Measurements from ENCODE around the gene ARID1A.

The ARID1A gene

DNA sequence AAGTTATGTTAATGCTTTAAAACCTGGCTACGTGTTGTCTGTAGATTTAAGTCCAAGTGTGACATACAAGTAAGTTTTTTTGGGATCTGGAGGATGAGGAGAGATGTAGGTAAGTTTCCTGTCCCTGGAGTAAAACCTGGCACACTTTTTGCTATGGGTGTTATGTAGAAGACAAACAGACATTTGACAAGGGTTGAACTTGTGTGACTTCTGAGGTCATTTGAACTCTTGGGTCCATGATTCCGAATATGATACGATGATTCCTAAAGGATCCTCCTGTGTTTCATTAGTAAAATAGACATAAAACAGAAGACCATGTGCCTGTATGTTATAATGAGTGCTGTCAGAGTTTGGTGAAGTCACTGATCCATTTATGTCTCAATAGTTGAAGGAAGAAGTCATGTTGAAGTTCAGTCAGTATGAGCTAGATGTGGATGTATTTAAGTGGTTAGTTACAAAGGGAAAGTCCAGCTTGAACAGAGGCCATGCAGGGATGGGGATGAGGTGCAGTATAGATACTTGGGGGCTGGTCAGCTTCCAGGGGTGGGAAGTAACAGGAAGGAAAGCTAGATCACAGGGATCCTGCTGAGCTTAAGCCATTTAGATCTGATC is 44.3 kb downstream of the ARID1A start:
- Histone ChIP-seq H3K79me2 (ENCODE audit: low read length) (peaks cover 69% of the 10 kb centered on the region), H3K9ac (ENCODE audit: low read length) (no peak overlapping the region), H3K36me3 (replicated peaks; ENCODE audit: low read depth, low read length) (peaks cover 32% of the 10 kb centered on the region), H3K4me2 (ENCODE audit: low read length) (no peak overlapping the region), H3K9me3 (ENCODE audit: insufficient read depth, low read length) (no peaks in the 10 kb centered on the region), H4K20me1 (ENCODE audit: insufficient read depth, low read length) (peaks cover 17% of the 10 kb centered on the region), H3K4me3 (ENCODE audit: low read length) (no peak overlapping the region), H3K27ac (ENCODE audit: low read length) (no peak overlapping the region), H3K4me1 (ENCODE audit: low read length) (peaks cover 22% of the 10 kb centered on the region), H2AFZ (ENCODE audit: low read depth, low read length) (no peak overlapping the region), H3K27me3 (ENCODE audit: low read depth, low read length) (no peaks in the 10 kb centered on the region)
- TF ChIP-seq EZH2phosphoT487 (IDR thresholded peaks at IDR 0.05; ENCODE audit: low read depth) = no peak
- TF ChIP-seq, protein P1, sequence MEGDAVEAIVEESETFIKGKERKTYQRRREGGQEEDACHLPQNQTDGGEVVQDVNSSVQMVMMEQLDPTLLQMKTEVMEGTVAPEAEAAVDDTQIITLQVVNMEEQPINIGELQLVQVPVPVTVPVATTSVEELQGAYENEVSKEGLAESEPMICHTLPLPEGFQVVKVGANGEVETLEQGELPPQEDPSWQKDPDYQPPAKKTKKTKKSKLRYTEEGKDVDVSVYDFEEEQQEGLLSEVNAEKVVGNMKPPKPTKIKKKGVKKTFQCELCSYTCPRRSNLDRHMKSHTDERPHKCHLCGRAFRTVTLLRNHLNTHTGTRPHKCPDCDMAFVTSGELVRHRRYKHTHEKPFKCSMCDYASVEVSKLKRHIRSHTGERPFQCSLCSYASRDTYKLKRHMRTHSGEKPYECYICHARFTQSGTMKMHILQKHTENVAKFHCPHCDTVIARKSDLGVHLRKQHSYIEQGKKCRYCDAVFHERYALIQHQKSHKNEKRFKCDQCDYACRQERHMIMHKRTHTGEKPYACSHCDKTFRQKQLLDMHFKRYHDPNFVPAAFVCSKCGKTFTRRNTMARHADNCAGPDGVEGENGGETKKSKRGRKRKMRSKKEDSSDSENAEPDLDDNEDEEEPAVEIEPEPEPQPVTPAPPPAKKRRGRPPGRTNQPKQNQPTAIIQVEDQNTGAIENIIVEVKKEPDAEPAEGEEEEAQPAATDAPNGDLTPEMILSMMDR (IDR thresholded peaks at IDR 0.05; ENCODE audit: low read depth, low read length) = no peak

DNA sequence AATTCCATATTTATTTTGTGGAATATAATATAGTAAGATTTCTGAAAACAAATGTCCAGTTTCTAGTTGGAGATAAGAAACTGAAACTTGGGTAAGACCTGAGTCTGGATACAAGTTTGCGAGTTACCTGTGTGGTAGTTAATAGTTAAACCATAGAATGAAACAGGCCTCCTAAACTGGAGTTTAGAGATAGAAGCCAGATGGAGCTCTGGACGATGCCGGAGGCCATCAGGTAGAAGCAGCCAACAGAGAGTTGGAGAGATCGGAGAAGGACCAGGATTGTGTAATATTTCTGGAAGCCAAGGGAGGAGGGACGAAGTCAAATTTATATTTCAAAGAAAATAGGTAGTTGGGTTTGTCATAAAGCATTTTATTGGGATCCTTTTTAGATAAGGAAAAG is 45.1 kb downstream of the ARID1A start:
- H3K79me2 ChIP-seq (ENCODE audit: low read length) = peaks cover 70% of the 10 kb centered on the region
- no peak overlapping the region for H2AFZ ChIP-seq (ENCODE audit: low read depth, low read length)
- H3K27me3 ChIP-seq (ENCODE audit: low read depth, low read length) = no peaks in the 10 kb centered on the region
- H3K9ac ChIP-seq (ENCODE audit: low read length) = no peak overlapping the region
- no peak overlapping the region for H3K4me2 ChIP-seq (ENCODE audit: low read length)
- no peak overlapping the region for H3K4me3 ChIP-seq (ENCODE audit: low read length)
- peaks cover 17% of the 10 kb centered on the region for H4K20me1 ChIP-seq (ENCODE audit: insufficient read depth, low read length)
- H3K27ac ChIP-seq (ENCODE audit: low read length) = no peak overlapping the region
- no peak for TF ChIP-seq EZH2phosphoT487 (IDR thresholded peaks at IDR 0.05; ENCODE audit: low read depth)
- TF ChIP-seq, protein P1 (IDR thresholded peaks at IDR 0.05; ENCODE audit: low read depth, low read length) = no peak
- peaks cover 38% of the 10 kb centered on the region for H3K36me3 ChIP-seq (replicated peaks; ENCODE audit: low read depth, low read length)
- H3K4me1 ChIP-seq (ENCODE audit: low read length) = peaks cover 22% of the 10 kb centered on the region
- H3K9me3 ChIP-seq (ENCODE audit: insufficient read depth, low read length) = no peaks in the 10 kb centered on the region

DNA sequence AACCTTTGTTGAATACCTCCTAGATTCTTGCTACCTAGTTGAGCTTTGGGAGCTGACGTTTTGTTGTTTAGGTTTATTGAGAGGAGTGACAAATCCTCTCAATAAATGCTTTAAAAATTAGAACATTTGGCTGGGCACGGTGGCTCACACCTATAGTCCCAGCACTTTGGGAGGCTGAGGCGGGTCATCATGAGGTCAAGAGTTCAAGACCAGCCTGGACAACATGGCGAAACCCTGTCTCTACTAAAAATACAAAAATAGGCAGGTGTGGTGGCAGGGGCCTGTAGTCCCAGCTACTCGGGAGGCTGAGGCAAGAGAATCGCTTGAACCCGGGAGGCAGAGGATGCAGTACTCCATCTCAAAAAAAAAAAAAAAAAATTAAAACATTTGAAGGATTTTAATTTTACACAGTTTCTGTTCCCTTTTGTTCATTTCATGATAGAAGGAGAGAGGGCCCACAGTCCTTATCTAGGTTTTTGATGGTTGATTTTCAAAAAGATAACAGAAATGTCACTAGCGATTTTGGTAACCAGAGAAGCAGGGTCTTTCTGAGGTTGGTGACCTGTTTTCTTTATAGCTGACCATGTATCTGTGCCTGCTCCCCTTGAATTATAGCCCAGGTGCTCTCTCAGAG is 47.7 kb downstream of the ARID1A start:
- Histone ChIP-seq H3K36me3 (replicated peaks; ENCODE audit: low read depth, low read length) (peaks cover 48% of the 10 kb centered on the region), H3K27me3 (ENCODE audit: low read depth, low read length) (no peaks in the 10 kb centered on the region), H3K27ac (ENCODE audit: low read length) (peak overlapping the region; percentile 89), H3K4me1 (ENCODE audit: low read length) (peaks cover 22% of the 10 kb centered on the region), H3K9ac (ENCODE audit: low read length) (peak overlapping the region; percentile 59; the same call in 1 of the 2 replicates), H3K4me3 (ENCODE audit: low read length) (peak overlapping the region; percentile 56), H3K79me2 (ENCODE audit: low read length) (peaks cover 88% of the 10 kb centered on the region), H2AFZ (ENCODE audit: low read depth, low read length) (no peak overlapping the region), H4K20me1 (ENCODE audit: insufficient read depth, low read length) (peaks cover 24% of the 10 kb centered on the region), H3K9me3 (ENCODE audit: insufficient read depth, low read length) (no peaks in the 10 kb centered on the region), H3K4me2 (ENCODE audit: low read length) (peak overlapping the region; percentile 90)
- TF ChIP-seq, protein P1 (IDR thresholded peaks at IDR 0.05; ENCODE audit: low read depth, low read length) = no peak
- TF ChIP-seq EZH2phosphoT487 (IDR thresholded peaks at IDR 0.05; ENCODE audit: low read depth) = no peak

DNA sequence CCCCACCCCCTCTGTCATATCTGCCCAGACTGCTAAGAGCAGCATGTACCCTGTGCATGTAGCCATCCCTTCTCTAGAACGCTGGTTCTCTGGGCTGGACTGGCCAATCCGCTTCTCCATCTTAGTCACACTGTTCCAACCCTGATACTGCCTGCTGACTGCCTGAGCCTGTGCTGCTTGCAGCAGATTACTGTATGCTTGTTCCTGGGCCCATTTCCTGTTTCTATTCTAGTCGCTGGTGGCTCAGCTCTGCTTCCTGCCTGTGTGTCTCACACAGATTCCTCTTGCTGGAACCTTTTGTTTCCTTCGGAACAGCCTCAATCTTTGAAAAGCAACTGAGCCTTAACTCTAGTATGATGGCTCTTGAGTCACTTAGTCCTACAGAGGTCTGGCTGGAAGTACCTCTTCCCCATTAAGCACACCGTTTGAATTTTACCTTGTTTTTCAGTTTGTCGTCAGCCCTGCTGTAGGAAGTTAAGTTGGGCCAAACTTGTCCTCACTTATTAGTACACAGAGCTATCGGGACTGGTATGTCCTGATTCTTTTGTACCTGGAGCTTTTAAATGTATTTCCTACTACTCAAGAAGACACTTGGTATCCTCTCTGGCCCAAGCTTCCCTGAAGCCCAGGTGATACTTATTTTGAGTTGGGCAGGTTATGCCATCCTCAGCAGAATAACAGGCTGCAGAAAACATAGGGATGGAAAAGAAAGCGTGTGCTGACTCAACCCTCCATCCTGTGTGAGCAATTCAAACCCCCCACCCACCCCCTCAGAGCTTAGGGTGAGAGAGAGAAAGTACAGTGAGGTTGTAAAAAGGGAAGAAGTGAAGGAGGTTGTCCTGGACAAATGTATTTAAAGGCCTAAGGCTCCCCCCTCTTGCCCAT is 48.5 kb downstream of the ARID1A start:
- TF ChIP-seq, protein P1 (IDR thresholded peaks at IDR 0.05; ENCODE audit: low read depth, low read length) = no peak
- no peak for TF ChIP-seq EZH2phosphoT487 (IDR thresholded peaks at IDR 0.05; ENCODE audit: low read depth)
- Histone ChIP-seq H3K4me1 (ENCODE audit: low read length) (peaks cover 22% of the 10 kb centered on the region), H4K20me1 (ENCODE audit: insufficient read depth, low read length) (peaks cover 24% of the 10 kb centered on the region), H3K36me3 (replicated peaks; ENCODE audit: low read depth, low read length) (peaks cover 48% of the 10 kb centered on the region), H3K27me3 (ENCODE audit: low read depth, low read length) (no peaks in the 10 kb centered on the region), H2AFZ (ENCODE audit: low read depth, low read length) (no peak overlapping the region), H3K9me3 (ENCODE audit: insufficient read depth, low read length) (no peaks in the 10 kb centered on the region), H3K4me2 (ENCODE audit: low read length) (peak overlapping the region; percentile 90), H3K27ac (ENCODE audit: low read length) (peak overlapping the region; percentile 89), H3K4me3 (ENCODE audit: low read length) (peak overlapping the region; percentile 60), H3K9ac (ENCODE audit: low read length) (peak overlapping the region; percentile 59), H3K79me2 (ENCODE audit: low read length) (peaks cover 87% of the 10 kb centered on the region)

All from OCI-LY3 (cell line).